Upper lobe of right lung (tissue), 1 donor: ENCODE measurements around the gene LRRC38. TPM values are rescaled to one million over a fixed set of nuclear protein-coding genes. Genes with fewer than 3 reads are reported as not detected.

ENCODE experiments used
- ATAC-seq: fragments of 200-7000 bp; cut with Tn5 transposase; one replicate; pipeline ENCODE4 v1.9.1; 2020; ENCODE audit warnings: mild to moderate bottlenecking, moderate library complexity
- DNase-seq: peaks from one replicate; pipeline ENCODE4 v3.0.0-alpha.2; 2020
- H3K27ac ChIP-seq: fragments of 200-600 bp; one replicate; pipeline ENCODE4 v1.8.0; 2022
- H3K27me3 ChIP-seq: fragments of 200-600 bp; one replicate; pipeline ENCODE4 v1.8.0; 2022; ENCODE audit warnings: mild to moderate bottlenecking
- H3K36me3 ChIP-seq: fragments of 200-600 bp; one replicate; pipeline ENCODE4 v1.8.0; 2022
- H3K4me1 ChIP-seq: fragments of 200-600 bp; one replicate; pipeline ENCODE4 v1.8.0; 2022
- H3K4me3 ChIP-seq: fragments of 200-600 bp; one replicate; pipeline ENCODE4 v1.8.0; 2022; ENCODE audit warnings: mild to moderate bottlenecking
- H3K9me3 ChIP-seq: fragments of 200-600 bp; one replicate; pipeline ENCODE4 v1.8.0; 2022
- CTCF ChIP-seq: fragments of 200-600 bp; IDR thresholded peaks from one replicate; pipeline ENCODE4 v1.8.0; 2022; ENCODE audit warnings: antibody characterized with exemption
- intact Hi-C: fragments of 100-400 bp; cut with DNase I; formaldehyde crosslinking; loops from one replicate; pipeline ENCODE4 v1.11.0; 2022
- total RNA-seq: library from RNA; stranded (reverse); fragmentation: NEBNext Ultra II Directional; extraction: Animal tissue kit (Norgen Biotek cat#: 25700); gene quantifications from one replicate; pipeline ENCODE4 v1.2.1, GENCODE V29; 2021
- donor health status: DM: no; HTN: yes; CAD: no; lungs with severe emphysema.

Gene LRRC38
- total RNA-seq, 1 donor from 2014 or later: 0.17 TPM

DNA sequence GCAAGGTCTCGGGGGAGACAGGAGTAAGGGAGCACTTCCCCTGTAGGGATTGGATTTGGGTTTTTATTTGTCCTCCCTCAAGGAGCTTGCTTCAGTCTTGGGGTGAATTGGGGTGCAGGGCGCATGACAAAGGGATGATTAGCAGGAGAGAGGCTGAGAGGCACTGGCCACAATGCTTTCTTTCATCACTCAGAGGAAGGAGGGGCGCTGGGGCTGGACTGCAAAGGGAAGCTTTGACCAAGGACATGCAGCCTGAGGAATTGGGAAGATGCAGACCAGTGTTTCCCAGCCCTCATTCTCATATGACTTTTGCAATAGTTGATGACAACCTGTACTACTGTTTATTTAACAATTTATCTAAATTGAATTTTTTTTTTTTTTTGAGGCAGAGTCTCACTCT lies 35.7 kb upstream of the LRRC38 start:
- no peak for DNase-seq
- intact Hi-C loops: no loop called here
- no peaks in the 10 kb centered on the region for H3K27me3 ChIP-seq
- H3K9me3 ChIP-seq: no peaks in the 10 kb centered on the region
- H3K27ac ChIP-seq: no peak overlapping the region
- TF ChIP-seq CTCF: no peak
- ATAC-seq: no peak
- H3K4me1 ChIP-seq: no peaks in the 10 kb centered on the region
- no peak overlapping the region for H3K4me3 ChIP-seq
- H3K36me3 ChIP-seq: no peaks in the 10 kb centered on the region

GRCh38 chr1:13549021-13549420 lies 35.2 kb upstream of the LRRC38 start:
- Histone ChIP-seq H3K4me3 (no peak overlapping the region), H3K36me3 (no peaks in the 10 kb centered on the region), H3K9me3 (no peaks in the 10 kb centered on the region), H3K4me1 (no peaks in the 10 kb centered on the region), H3K27me3 (no peaks in the 10 kb centered on the region), H3K27ac (no peak overlapping the region)
- DNase-seq: no peak
- intact Hi-C loops: no loop called here
- ATAC-seq: no peak
- TF ChIP-seq CTCF: no peak

- Histone ChIP-seq H3K9me3 (no peaks in the 10 kb centered on the region), H3K27me3 (no peaks in the 10 kb centered on the region), H3K36me3 (no peaks in the 10 kb centered on the region), H3K4me1 (no peaks in the 10 kb centered on the region), H3K27ac (no peak overlapping the region), H3K4me3 (no peak overlapping the region)
- no peak for ATAC-seq
- no peak for TF ChIP-seq CTCF
- intact Hi-C loops: no loop called here
- DNase-seq: no peak
Measured at GRCh38 chr1:13548281-13548680, 34.5 kb upstream of the LRRC38 start.

DNA sequence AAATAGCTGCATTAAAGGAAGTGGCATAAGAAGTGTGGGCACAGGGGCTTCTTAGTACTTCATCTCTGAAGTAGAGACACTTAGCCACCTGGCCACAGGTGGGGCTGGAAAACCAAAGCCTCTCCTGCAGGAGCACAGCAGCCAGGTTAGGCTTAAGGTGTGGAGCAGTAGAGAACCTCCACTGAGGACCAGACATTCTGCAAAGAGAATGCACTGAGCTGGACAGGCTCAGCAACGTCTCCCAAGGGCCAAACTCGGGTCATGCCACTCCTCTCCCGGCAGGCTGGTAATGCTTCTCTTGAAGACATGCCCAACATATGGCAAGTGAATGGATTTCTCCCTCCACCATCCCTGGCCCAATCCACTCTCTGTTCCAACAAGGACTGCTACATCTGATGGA lies 33.0 kb upstream of the LRRC38 start:
- H3K36me3 ChIP-seq: no peaks in the 10 kb centered on the region
- DNase-seq: no peak
- ATAC-seq: no peak
- no peak overlapping the region for H3K4me3 ChIP-seq
- intact Hi-C loops: no loop called here
- no peak overlapping the region for H3K27ac ChIP-seq
- H3K4me1 ChIP-seq: no peaks in the 10 kb centered on the region
- TF ChIP-seq CTCF: no peak
- H3K9me3 ChIP-seq: no peaks in the 10 kb centered on the region
- H3K27me3 ChIP-seq: no peaks in the 10 kb centered on the region

DNA sequence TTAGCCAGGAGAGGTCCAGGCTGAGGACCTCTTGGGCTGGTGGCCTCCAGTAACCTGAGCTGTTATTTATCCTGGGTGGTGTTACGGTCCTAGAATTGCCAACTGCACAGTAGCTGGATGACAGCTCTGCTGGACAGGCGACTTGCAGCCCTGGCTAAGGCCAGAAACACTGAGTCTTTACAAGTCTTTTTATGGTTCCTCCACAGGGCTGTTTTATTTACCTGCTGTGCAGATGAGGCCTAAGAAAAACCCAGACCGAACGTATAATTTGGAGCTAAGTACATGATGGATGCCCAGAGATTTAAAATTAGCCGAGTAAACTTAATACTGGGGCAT lies 30.4 kb upstream of the LRRC38 start:
- H3K4me1 ChIP-seq: no peaks in the 10 kb centered on the region
- TF ChIP-seq CTCF: no peak
- no peaks in the 10 kb centered on the region for H3K36me3 ChIP-seq
- H3K4me3 ChIP-seq: no peak overlapping the region
- no peak overlapping the region for H3K27ac ChIP-seq
- intact Hi-C loops: no loop called here
- ATAC-seq: no peak
- no peaks in the 10 kb centered on the region for H3K9me3 ChIP-seq
- no peak for DNase-seq
- H3K27me3 ChIP-seq: no peaks in the 10 kb centered on the region

DNA sequence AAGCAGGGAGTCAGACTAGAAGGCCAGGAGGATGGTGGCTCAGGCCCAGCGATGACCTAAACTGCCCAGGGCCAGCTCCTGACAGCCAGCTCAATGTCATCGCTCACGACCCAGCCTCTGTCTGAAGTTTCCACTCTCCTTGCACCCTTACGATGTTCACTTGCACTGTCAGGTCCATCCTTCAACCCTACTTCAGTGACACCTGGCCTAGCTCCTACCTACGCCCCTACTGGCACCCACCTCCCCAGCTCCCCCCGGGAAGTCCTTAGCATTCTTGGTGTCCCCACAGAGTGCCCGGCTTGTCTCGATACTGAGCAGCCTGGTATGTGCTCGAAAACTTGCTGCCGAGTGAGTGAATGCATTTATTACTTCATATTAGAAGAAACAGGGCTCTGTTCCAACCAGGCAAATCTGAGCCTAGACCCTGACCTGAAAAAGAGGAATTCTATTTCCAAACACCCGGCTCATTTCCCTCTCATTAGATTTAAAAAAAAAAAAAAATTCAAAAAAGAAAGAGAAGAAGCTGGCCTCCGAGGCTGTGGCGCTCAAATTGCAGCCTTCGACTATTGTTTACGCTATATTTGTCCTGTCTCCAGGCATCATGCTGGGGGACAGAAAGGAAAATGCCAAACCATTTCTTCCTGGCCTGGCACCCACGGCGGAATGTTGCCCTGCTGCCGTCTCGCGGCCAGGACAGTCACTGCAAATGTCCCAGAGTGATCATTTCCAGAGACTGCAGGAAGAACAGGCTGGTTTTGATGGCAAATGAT lies 29.8 kb upstream of the LRRC38 start:
- intact Hi-C loops: no loop called here
- Histone ChIP-seq H3K4me3 (no peak overlapping the region), H3K27ac (no peak overlapping the region), H3K36me3 (no peaks in the 10 kb centered on the region), H3K4me1 (no peaks in the 10 kb centered on the region), H3K27me3 (no peaks in the 10 kb centered on the region), H3K9me3 (no peaks in the 10 kb centered on the region)
- ATAC-seq (peak; percentile 82), DNase-seq (peak; percentile 66)
- peak; percentile 58 for TF ChIP-seq CTCF
